GM03348 (cell line): Measurements from ENCODE around the gene HBS1L.
"Not testable (repeated sequence)": the region's sequence is repeated elsewhere in the genome, so short reads cannot be mapped to it uniquely, and the experiment has no call there.

ENCODE experiments used
- DNase-seq: peaks from one replicate; pipeline ENCODE4 v3.0.0; 2012; ENCODE audit warnings: low spot score

HBS1L gene

DNA sequence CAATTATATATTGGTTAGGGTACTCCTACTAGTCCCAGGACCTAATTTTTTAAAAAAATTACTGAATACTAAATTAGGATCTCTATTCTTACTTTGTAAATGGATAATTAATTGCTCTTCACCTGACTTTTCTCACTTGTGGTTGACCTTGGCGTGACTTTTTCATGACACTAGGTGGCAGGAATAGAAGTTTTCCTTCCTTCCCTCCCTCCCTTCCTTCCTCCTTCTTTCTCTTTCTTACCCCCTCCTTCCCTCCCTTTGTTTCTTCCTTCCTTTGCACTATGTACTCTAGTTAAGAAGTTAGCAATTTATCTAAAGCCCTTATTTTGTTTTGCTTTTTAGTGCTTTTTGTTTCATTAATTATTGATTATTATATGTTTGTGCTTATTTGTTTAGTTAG, 20.4 kb upstream of the HBS1L start:
- no peak for DNase-seq

DNA sequence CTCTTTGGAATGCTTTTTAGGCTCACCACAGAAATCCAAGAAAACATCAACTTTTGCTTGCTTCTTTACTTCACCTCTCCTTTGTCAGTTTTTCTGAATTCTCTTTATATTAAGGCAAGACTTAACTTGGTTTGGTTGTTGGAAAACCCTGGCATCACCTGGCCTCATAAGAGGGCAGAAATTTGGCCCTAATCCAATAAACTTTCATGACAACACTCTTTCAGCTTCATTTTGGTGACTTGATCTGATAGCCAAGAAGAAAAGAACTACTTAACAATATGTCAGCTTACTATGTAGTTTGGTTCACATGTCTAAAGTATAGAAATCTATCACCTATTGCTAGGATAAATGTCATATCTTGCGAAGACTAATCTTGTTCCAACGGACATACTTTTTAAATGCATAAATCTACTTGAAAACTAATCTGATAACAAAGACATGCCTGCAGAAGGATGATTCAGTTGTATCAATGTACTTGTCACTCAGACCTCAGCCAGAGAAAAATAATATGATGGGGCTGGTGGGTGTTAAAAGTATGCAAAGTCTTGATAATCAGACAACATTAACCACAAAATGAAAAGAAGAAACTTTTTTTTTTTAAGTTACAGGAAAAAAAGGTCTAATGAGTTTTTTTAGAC, 19.3 kb upstream of the HBS1L start:
- DNase-seq, result no peak

DNA sequence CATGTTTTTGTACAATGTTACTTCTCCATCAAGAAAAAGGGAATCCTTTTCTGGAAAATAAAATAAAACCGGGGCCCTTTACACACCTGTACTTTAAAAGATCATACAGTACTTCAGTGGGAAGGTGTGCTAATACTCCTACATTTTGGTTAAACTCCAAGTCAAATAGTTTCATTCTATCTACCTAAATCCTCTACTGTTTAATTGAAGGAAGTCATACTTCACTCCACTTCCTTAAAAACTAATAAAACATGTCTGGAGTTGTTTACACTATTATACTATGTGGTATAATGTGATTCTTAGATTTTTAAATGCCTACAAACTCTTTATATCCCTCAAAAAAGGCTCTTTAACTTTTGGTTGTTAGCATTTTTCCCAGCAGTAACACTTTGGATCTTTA, 18.6 kb upstream of the HBS1L start:
- DNase-seq, result no peak

DNA sequence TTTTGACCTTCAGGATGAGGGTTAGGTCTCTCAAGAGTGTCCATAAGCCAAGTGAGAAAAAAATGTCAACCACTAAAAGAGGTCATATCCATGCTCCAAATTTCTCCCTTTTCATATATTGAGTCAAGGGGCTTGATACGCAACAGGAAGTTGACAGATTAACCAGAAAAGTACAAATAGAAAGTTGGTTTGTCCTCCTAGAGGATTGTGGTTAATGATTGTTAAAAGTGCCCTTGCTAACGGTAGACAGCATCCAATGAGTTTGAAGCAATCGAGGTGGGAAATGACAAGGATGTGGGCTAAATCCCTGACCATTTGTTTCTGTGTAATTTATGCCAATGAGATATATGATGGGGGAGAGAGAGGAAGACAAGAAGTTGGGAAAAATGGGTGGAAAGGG, 18.1 kb upstream of the HBS1L start:
- DNase-seq, result no peak

DNA sequence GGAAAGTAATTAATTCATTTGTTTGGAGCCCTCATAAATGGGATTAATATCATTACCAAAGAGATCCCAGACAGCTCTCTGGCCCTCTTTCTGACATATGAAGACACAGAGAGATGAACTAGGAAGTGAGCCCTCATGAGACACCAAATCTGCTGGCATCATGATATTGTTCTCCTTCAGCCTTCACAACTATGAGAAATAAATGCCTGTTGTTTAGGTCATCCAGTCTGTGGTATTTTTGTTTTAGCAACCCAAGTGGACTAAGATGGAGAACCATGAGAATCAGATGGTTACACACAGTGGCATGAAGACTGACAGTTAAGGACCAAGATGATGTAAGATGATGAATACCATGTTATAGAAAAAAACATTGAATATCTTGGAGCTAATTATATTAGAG, 16.9 kb upstream of the HBS1L start:
- no peak for DNase-seq

DNA sequence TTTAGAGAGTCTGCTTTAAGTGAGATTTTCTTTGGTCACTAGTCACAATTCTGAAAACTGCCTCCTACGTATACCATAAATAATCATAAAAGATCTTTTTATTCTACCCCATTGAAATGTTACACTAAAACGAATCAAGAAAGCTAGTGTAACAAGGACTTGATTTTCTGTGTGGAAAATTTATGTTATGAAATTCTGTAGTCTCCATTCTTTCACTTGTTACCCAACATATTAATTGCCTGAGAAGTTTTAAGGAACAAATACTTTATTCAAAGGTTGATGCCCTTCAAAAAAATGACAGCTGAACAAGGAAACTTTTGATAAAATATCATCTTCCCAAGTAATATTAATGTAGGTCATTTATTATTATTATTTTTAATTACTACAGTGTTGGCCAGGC, 13.3 kb upstream of the HBS1L start:
- no peak for DNase-seq

DNA sequence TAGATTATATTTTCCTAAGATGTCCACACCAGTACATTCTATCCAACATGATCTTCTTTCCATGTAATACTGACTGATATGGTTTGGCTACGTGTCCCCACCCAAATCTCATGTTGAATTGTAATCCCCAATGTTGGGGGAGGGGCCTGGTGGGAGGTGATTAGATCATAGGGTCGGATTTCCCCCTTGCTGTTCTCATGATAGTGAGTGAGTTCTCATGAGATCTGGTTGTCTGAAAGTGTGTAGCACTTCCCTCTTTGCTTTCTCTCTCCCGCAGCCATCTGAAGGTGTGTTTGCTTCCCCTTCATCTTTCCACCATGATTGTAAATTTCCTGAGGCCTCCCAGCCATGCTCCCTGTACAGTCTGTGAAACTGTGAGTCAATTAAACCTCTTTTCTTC, 12.2 kb upstream of the HBS1L start:
- DNase-seq, result no peak

DNA sequence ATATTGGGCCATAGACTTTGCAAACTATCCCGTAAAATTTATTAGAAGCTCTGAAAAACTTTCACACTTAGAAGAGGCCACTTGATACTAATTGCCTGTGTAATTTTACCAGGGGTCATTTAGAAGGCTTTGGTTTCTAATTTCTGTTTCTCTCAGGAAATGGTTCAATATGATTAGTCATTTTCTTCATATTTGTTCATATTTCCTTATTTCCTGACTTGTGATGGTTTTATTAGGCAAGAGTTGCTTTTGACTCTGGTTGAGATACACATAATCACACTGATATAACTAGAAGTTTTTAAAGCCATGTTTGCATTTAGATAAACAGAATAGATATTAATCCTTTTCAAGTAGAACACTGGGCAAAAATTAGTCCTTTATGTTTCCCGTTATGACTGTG, 11.8 kb upstream of the HBS1L start:
- no peak for DNase-seq

DNA sequence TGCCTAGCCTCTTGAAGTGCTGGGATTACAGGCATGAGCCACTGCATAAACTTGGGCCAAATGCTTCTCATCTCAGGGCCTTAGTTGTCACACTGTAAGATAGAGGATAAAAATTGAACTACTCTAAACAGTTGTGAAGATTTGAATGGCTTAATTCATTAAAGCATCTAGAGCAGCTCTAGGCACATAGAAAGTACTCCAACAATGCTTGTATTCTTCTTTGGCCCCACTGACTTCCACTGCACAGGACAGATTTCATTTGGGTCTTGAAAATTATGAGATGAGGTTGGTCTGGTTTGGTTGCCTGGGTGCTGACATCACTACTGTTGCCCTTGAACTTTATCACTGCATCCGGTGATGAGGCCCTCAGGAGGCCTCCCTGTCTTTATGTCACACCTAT, 10.0 kb upstream of the HBS1L start:
- no peak for DNase-seq

DNA sequence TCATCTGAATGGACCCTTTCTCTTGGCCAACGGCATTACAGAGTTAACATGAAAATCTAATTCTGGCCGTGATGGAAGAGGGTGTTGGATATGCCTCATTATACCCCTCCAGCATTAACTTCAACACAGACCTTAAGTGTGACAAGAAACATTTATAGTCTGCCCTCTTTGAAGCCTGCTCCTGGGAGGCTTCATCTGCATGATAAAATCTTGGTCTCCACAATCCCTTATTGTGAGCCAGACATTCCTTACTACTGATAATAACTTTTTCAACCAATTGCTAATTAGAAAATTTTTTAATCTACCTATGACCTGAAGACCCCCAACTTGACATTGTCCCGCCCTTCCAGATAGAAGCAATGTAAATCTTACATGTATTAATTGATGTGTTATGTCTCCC, 9.3 kb upstream of the HBS1L start:
- DNase-seq, result no peak

DNA sequence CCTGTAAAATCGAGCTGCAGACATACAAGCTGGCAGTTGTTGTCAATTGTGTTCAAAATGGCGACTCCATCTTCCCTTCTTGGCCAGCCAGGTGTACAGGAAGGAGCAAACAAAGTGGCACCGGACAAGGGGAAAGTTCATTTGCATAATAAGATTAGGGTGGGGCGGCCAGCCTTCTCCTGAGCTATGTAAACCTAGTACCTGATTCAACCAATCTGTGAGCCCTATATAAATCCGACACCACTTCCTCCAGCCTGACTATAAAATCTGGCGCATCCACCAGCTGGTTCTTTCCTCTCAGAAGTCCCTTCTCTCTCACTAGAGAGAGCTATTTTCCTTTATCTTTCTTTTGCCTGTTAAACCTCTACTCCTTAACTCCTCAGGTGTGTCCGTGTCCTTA, 8.1 kb upstream of the HBS1L start:
- DNase-seq, result no peak

DNA sequence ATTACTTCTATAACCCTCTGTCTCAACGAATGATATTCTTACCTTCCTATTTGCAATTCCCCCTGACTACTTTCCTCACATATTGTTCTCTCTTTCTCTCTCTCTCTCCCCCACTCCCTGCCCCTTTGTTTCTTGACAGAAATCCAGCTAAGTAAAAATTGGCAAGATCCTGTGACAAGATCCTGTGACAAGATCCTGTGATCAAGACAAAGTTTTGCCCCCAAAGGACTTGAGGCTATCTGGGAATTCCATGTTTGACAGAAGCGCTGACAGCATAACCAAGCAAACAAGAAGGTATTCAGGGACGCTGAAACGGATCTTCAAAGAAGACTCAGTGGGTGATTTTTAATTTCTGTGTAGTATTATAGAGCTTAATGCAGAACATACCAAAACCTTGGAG, 5.5 kb upstream of the HBS1L start:
- DNase-seq, result no peak

DNA sequence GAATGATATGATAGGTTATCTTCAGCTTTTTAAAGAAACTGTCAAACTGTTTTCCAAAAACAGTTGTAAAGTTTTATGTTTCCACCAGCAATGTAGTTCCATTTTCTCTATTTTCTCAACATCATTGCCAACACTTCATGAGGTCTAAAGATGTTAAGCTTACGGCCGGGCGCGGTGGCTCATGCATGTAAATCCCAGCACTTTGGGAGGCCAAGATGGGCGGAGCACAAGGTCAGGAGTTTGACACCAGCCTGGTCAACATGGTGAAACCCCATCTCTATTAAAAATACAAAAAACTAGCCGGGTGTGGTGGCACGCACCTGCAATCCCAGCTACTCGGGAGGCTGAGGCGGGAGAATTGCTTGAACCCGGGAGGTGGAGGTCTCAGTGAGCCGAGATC, 3.7 kb upstream of the HBS1L start:
- DNase-seq, result not testable (repeated sequence)

DNA sequence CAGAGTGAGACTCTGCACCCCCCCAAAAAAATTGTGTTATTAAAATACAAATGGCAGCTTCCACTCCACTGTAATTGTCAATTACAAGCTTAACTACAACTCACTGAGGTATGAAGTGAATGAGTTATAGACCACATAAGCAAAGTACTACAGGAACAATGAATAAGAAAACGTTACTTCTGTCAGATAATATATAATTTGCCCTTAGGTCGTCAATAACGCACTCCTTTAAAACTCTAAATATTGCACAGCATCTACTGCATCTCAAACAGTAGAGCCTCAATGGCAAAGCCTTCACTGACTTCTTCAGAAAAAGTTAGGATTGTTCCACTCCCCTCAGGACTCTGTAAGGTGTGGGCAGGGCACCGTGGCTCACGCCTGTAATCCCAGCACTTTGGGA, 2.0 kb upstream of the HBS1L start:
- no peak for DNase-seq

DNA sequence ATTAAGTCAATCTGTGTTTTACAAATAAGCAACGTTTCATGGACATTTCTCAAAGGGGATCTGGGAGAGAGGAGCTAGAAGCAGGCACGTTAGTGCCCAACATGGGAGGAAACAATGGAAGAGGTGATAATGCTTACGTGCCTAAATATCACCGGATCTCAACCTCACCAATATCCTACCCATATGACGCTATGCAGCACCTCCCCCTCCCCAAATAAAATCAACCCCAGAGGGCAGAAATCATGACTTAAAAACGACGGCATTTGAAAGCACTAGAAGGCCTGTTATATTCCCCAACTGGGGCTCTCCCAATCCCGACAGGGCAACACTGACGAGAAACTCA, 425 bp downstream of the HBS1L start:
- no peak for DNase-seq

DNA sequence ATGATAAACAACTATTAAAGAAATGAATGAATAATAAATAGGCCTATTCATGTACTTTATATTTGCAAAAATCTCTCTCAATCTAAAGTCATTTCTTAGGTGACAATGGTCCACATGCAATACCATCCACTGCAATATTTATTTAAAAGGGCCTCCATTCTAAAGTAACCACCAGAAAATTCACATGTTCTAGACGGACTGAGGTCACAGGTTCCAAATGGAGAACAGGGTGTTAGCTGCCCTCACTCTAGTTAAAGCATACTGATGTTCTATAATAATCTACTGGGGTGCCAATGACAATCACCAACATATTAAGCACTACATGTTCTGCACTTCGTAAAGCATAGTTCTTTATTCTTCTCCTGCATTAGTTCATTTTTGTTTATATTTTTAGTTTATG, 1.2 kb downstream of the HBS1L start:
- no peak for DNase-seq

DNA sequence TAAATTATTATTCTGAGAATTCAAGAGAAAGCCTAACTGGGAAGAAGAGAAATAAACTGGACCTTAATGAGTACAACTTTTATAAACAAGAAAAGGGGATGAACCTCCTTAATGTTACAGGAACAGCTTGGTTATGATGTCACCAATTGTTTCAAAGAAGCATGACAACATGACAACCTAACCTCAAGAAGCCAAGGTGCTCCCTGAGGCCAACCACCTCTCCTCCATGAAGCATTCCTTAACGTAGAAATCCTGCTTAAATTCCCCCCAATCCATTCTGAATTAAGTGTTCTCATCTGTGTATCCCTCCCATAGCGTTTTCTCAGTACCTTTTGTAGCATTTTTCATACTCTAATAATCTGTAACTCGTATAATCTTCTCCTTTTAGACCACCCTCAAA, 1.7 kb downstream of the HBS1L start:
- no peak for DNase-seq

DNA sequence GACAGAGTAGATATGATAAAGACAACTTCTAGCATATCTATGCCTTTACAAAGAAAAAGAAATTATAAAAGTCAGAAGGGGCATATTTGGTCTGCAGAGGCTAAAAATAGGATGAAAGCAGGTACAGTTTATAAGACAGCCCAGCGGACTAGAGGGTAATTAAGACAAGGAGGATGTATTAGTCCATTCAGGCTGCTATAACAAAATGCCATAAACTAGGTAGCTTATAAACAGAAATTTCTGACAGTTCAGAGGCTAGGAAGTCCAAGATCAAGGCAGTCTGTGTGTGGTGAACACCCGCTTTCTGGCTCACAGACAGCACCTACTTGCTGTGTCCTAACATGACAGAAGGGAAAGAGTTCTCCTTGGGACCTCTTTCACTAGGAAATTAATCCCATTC, 5.7 kb downstream of the HBS1L start:
- no peak for DNase-seq

DNA sequence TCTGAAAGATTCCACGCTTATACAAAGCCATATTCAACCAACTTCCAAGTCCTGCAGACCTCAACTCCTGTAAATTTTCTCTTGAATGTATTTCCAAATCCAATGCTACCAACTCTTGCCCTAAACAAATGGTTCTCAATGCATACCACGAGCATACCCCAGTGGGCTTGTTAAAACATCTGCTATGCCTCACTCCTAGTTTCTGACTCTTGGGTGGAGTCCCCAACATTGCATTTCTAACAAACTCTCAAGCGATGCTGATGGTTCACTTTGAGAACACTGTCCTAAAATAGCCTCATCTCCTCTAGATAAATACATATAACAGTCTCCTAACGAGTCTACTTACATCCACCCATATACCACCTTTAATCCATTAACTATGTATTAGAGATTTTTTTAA, 7.3 kb downstream of the HBS1L start:
- no peak for DNase-seq

DNA sequence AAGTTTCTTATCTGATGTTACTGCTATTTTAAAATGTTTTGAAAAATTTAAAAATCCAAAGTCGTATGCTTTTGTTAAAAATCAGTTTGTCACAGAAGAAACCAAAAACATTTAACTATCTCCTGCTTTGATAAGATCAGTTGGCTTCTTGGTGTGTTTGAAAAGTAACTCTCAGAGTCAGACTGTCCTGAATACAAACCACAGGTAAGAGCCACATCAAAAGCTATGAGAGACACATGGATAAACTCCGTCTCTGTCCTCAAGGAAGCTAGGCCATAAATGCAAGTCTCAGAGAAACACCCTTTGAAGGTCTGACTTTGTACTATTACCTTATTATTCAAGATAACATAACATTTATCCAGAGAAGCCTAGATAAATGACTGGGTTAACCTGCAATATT, 7.7 kb downstream of the HBS1L start:
- no peak for DNase-seq

DNA sequence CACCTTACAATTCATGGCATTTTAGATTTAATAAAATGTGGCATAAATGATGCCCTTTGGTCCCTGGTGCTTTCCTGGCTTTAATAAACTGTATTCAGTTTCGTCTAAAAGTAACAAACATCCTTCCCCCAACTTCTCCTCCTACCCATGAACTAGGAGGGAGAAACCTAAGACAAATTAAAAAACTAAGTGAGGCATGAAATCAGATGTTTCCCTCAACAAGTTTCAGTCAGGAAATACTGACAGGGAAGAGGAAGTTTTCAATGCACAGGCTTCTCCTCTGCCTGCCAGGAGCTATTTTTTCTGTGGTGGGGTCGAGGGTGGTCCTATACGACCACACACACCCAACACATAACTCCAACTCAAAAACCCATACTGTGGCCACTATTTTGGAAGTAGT, 10.0 kb downstream of the HBS1L start:
- DNase-seq, result no peak

DNA sequence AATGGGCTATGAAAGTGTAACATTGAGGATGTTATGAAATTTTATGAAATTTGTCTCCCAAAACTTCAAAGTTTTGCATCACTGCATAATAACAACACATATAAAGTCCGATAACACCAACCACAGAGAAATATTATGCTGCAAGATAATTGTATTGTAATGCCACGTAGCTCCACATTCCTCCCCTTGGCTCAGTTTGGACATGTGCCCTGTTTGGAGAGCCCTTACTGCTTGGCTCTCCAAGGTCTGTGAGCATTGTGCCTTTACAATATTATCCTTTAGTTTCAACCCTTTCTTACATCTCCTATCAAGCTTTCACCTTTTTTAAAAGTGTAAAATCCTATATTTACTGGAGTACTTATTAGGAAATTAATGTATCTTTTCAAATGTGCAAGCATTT, 10.8 kb downstream of the HBS1L start:
- DNase-seq, result no peak

DNA sequence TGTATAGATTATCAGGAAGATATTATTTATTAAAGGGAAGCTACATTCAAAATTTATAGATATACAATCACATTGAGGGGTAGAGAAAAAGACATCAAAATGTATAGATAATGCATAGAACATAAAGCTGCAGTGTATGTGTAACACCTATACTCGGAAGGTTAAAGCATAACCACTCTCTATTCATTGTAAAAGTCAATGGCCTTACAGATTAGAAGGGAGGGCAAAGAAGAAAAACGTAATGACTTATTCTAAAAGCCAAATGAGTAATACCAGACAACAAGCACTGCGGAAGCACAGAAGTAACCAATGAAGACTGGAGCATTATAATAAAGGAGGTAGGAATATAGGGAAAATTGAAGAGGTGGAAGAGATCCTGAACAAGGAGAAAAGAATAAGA, 11.3 kb downstream of the HBS1L start:
- DNase-seq, result no peak

DNA sequence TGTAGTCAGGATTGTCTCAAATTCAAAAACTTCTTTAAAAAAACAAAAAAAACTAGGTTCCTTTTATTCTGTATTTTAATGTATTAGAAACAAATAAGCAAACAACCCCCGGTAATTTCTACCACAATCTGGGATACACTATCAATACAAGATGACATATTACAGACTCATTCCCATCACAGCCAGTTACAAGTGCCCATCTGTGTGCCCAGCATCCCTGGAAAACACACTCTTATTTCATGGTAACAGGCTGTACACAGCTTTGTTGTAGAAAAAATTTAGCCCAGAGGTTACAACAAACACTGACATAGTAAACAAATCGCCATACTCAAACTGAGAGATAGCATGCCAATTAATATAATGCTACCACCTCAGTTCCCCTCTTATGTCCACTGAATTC, 16.3 kb downstream of the HBS1L start:
- DNase-seq, result no peak

DNA sequence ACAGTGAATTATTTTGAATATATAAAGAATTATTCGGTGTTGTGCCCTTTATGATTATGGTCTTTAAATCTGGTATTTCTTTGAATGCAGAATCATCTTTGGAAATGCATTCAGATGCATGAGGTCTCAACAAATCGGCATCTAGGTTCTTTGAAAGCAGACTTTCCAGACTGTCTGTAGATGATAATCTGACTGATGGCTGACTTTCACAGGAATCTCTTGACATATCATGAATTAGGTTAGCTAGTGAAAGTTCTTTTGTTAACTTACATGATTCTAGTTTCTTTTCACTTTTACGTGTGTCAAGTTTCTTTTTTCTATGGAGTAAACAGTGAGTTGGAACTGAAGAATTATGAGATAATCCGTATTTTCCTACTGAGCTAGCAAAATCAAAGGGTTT, 17.1 kb downstream of the HBS1L start:
- no peak for DNase-seq
